DND-41 (cell line): ENCODE data around the gene RMND1.
A peak's percentile ranks its signal among the peaks of the same experiment; 100 is the strongest.

Experiments
- ATAC-seq: fragments of 200-7000 bp; cut with Tn5 transposase; 3 replicates; pipeline ENCODE4 v1.9.1; 2021; ENCODE audit warnings: low read depth; ENCODE audit not compliant: insufficient read depth
- DNase-seq: peaks from one replicate; pipeline ENCODE4 v3.0.0-alpha.2; 2020
- H2AFZ ChIP-seq: 2 replicates; pipeline ENCODE4 v1.6.0; 2012; ENCODE audit warnings: low read depth, low read length
- H3K27ac ChIP-seq: 2 replicates; pipeline ENCODE4 v1.5.1; 2012; ENCODE audit warnings: low read length, inconsistent platforms
- H3K27me3 ChIP-seq: fragments of 200-600 bp; sonication (generic); 2 replicates; pipeline ENCODE4 v1.6.0; 2012; ENCODE audit warnings: low read length, mild to moderate bottlenecking, inconsistent platforms; ENCODE audit not compliant: insufficient read depth, poor library complexity
- H3K36me3 ChIP-seq: 2 replicates; pipeline ENCODE4 v1.5.1; 2012; ENCODE audit warnings: low read length, inconsistent platforms; ENCODE audit not compliant: insufficient read depth
- H3K4me1 ChIP-seq: 2 replicates; pipeline ENCODE4 v1.5.1; 2012; ENCODE audit warnings: mild to moderate bottlenecking, low read length; ENCODE audit not compliant: insufficient read depth
- H3K4me2 ChIP-seq: 2 replicates; pipeline ENCODE4 v1.6.0; 2012; ENCODE audit warnings: mild to moderate bottlenecking, moderate library complexity, low read length, inconsistent platforms; ENCODE audit not compliant: insufficient read depth
- H3K4me3 ChIP-seq, 2 experiments: fragments of 200-600 bp in 1 of 2; shearing (Covaris generic) in 1 of 2; 2 replicates each; pipeline ENCODE4 v1.5.1; 2012 to 2016; ENCODE audit warnings: inconsistent platforms in 2 of 2, low read length in 2 of 2, mild to moderate bottlenecking in 2 of 2, low read depth in 1 of 2, moderate library complexity in 1 of 2
- H3K79me2 ChIP-seq: 2 replicates; pipeline ENCODE4 v1.6.0; 2012; ENCODE audit warnings: low read length, inconsistent platforms; ENCODE audit not compliant: insufficient read depth
- H3K9ac ChIP-seq: 2 replicates; pipeline ENCODE4 v1.6.0; 2012; ENCODE audit warnings: low read depth, mild to moderate bottlenecking, inconsistent platforms, low read length, moderate library complexity
- H3K9me3 ChIP-seq: 2 replicates; pipeline ENCODE4 v1.5.1; 2012; ENCODE audit warnings: low read length, moderate library complexity, mild to moderate bottlenecking, inconsistent platforms; ENCODE audit not compliant: insufficient read depth, severe bottlenecking
- H4K20me1 ChIP-seq: 2 replicates; pipeline ENCODE4 v1.6.0; 2012; ENCODE audit warnings: low read length; ENCODE audit not compliant: insufficient read depth
- CTCF ChIP-seq: IDR thresholded peaks from 2 replicates; pipeline ENCODE4 v1.5.1; 2012; ENCODE audit warnings: borderline replicate concordance, low read length, moderate library complexity, mild to moderate bottlenecking; ENCODE audit not compliant: poor library complexity, severe bottlenecking; ENCODE audit errors: extremely low read depth
- EZH2 ChIP-seq: IDR thresholded peaks from 3 replicates; pipeline ENCODE4 v1.6.1; 2012; ENCODE audit warnings: borderline replicate concordance, low read depth, mild to moderate bottlenecking, moderate library complexity, low read length, inconsistent platforms; ENCODE audit not compliant: severe bottlenecking

The RMND1 gene

DNA sequence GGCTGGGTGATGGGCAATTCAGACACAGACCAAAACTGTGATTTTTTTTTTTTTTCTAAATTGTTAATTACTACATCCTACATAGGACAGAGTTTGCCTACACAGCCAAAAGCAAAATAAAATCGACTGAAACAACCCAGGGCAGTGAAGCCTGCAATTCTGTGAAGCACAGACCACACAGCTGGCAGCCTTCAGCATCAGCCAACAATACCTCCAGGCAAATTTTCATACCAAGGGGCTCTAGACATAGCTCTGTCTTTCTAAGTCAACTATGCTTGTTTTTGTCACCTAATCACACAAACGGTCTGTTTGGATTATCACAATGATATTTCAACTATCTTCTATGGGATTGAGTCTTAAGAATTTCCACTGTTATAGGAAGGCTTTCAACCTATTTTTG, 17.6 kb downstream of the RMND1 start:
- TF ChIP-seq CTCF (no peak), EZH2 (no peak)
- no peak for ATAC-seq
- Histone ChIP-seq H3K27me3 (no peaks in the 10 kb centered on the region), H3K4me2 (no peak overlapping the region), H3K4me3 (no peak overlapping the region), H3K27ac (no peak overlapping the region), H3K4me1 (no peaks in the 10 kb centered on the region), H3K36me3 (peaks cover 40% of the 10 kb centered on the region), H3K9ac (no peak overlapping the region), H3K9me3 (no peaks in the 10 kb centered on the region), H2AFZ (no peak overlapping the region), H3K79me2 (peaks cover 27% of the 10 kb centered on the region), H4K20me1 (peaks cover 10% of the 10 kb centered on the region; the same call in 1 of the 2 replicates)
- DNase-seq, result no peak

- no peak for DNase-seq
- Histone ChIP-seq H3K79me2 (peaks cover 13% of the 10 kb centered on the region), H4K20me1 (peaks cover 6% of the 10 kb centered on the region; the same call in 1 of the 2 replicates), H3K9me3 (no peaks in the 10 kb centered on the region), H3K4me1 (no peaks in the 10 kb centered on the region), H3K4me2 (no peak overlapping the region), H3K9ac (no peak overlapping the region), H3K27ac (no peak overlapping the region), H3K36me3 (peaks cover 56% of the 10 kb centered on the region), H3K27me3 (no peaks in the 10 kb centered on the region), H2AFZ (no peak overlapping the region), H3K4me3 (no peak overlapping the region)
- TF ChIP-seq EZH2 (no peak), CTCF (no peak)
- no peak for ATAC-seq
These were observed 19.3 kb downstream of the RMND1 start for GRCh38 chr6:151432651-151433050.

DNA sequence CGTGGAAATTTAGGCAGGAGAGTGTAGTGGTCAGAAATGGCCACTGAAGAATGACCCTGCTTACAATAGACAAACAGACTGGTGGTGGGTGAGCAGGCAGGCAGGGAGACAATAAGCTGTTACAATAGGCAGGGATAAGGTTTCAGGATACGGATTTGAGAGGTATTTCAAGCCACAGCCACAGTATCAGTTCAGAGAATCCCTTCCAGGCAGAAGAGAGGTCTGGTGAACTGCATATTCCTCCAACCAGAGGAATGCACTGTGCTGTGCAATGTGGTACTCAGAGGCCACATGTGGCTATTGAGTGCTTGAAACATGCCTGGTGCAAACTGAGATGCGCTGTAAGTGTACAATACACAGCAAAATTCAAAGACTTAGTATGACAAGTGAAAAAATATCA, 20.6 kb downstream of the RMND1 start:
- no peaks in the 10 kb centered on the region for H3K4me1 ChIP-seq
- no peaks in the 10 kb centered on the region for H3K27me3 ChIP-seq
- ATAC-seq (no peak), DNase-seq (no peak)
- no peak overlapping the region for H3K9ac ChIP-seq
- peaks cover 57% of the 10 kb centered on the region for H3K36me3 ChIP-seq
- no peaks in the 10 kb centered on the region; the same call in 1 of the 2 replicates for H4K20me1 ChIP-seq
- H3K4me3 ChIP-seq, result no peak overlapping the region
- TF ChIP-seq EZH2, result no peak
- no peak for TF ChIP-seq CTCF
- peaks cover 5% of the 10 kb centered on the region for H3K79me2 ChIP-seq
- no peaks in the 10 kb centered on the region for H3K9me3 ChIP-seq
- H2AFZ ChIP-seq, result no peak overlapping the region
- no peak overlapping the region for H3K27ac ChIP-seq
- H3K4me2 ChIP-seq, result no peak overlapping the region

DNA sequence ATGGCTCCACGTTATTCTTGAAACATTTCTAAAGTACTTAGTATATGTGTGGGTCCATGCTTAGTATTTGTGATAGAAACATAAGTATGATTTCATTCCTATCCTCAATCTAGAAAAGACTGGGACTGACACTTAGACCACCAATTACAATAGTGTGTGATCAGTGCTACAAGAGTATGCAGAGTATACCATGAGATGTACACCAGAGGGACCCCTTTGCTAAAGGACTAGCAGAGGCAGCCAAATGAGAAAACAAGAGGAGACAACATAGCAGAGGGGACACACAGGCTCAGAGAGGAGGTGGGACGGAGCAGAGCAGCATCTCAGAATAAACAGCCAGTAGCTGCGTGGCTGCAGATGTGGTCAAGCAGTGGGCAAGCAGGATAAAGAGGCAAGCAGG, 21.0 kb downstream of the RMND1 start:
- TF ChIP-seq EZH2 (no peak), CTCF (peak; percentile 16)

More for the DNA sequence above, 21.0 kb downstream of the RMND1 start:
- Histone ChIP-seq H2AFZ (no peak overlapping the region), H3K27ac (no peak overlapping the region), H3K4me1 (no peaks in the 10 kb centered on the region), H3K9ac (no peak overlapping the region), H3K27me3 (no peaks in the 10 kb centered on the region), H3K36me3 (peaks cover 61% of the 10 kb centered on the region), H3K9me3 (no peaks in the 10 kb centered on the region), H3K4me3 (no peak overlapping the region), H3K4me2 (no peak overlapping the region), H4K20me1 (no peaks in the 10 kb centered on the region; the same call in 1 of the 2 replicates), H3K79me2 (peaks cover 4% of the 10 kb centered on the region)
- DNase-seq (no peak), ATAC-seq (no peak)
